Mucosa of rectum (tissue), 2 donors: ENCODE data around the gene CCDC97.

Experiments used
- H3K27ac ChIP-seq, 2 donors: one replicate each; pipeline ENCODE4 v1.7.0; 2013; ENCODE audit warnings: inconsistent platforms in 2 of 2, low read depth in 2 of 2, low read length in 2 of 2
- H3K27me3 ChIP-seq, 2 donors: one replicate each; pipeline ENCODE4 v1.7.0; 2013; ENCODE audit warnings: low read length in 2 of 2; ENCODE audit not compliant: control insufficient read depth in 2 of 2, insufficient read depth in 2 of 2
- H3K36me3 ChIP-seq, 2 donors: one replicate each; pipeline ENCODE4 v1.7.0; 2013; ENCODE audit warnings: low read length in 2 of 2; ENCODE audit not compliant: control insufficient read depth in 2 of 2, insufficient read depth in 2 of 2
- H3K4me1 ChIP-seq, 2 donors: one replicate each; pipeline ENCODE4 v1.7.0; 2013; ENCODE audit warnings: low read length in 2 of 2, mild to moderate bottlenecking in 1 of 2; ENCODE audit not compliant: control insufficient read depth in 2 of 2, insufficient read depth in 2 of 2
- H3K4me3 ChIP-seq, 2 donors: one replicate each; pipeline ENCODE4 v1.7.0; 2013; ENCODE audit warnings: low read length in 2 of 2
- H3K9ac ChIP-seq, 2 donors: one replicate each; pipeline ENCODE4 v1.7.0; 2013; ENCODE audit warnings: low read length in 2 of 2, low read depth in 1 of 2, mild to moderate bottlenecking in 1 of 2
- H3K9me3 ChIP-seq, 2 donors: one replicate each; pipeline ENCODE4 v1.7.0; 2013; ENCODE audit warnings: low read length in 2 of 2; ENCODE audit not compliant: control insufficient read depth in 2 of 2
- donor health status: healthy.
- donor health status: Normal muscosa, but diverticular disease.

Gene CCDC97

DNA sequence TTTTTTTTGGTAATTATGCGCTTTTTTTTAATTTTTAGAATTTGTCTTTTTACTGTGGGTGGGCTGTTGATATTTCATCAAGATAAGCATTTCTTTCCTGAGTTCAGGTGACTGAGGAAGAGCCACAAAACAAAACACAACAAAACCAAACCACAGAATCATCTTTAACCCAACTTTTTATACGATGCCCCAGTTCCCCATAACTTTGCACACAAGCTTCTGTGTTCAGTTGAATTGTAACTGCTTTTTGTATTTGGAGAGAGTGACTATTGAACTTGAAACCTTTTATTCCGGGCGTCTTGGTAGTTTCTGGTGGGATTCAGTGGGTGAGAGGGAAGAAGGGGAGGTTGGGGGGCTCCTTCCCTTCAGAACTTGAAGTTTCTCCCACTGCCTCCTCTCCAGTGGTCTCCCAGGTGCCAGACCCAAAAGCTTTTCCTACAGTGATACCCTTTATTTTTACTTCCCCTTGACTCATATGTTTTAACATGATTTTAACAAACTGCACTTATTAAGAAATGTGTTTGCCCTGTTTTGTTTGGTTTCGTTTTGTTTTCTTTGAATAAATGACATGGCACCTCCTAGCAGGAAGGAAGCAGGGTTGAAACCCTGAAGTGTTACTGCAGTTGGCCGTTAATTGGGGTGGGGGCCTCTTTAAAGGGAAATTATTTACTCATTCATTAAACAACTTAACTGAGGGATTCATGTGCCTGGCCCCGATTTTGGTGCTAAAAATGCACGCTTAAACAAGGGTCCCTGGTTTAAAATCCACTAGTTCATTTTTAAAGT, 2.7 kb upstream of the CCDC97 start:
- Histone ChIP-seq H3K4me1 (peaks cover 31 to 33% of the 10 kb centered on the region in 2 donors), H3K27ac (peak overlapping the region; percentile 91 to 93), H3K9me3 (no peaks in the 10 kb centered on the region), H3K36me3 (peaks cover 39 to 48% of the 10 kb centered on the region in 2 donors), H3K4me3 (no peak overlapping the region), H3K9ac (peak overlapping the region in 1 of 2 donors; percentile 73), H3K27me3 (no peaks in the 10 kb centered on the region)

GRCh38 chr19:41307954-41308449, 2.0 kb upstream of the CCDC97 start:
- Histone ChIP-seq H3K9me3 (no peaks in the 10 kb centered on the region), H3K36me3 (peaks cover 33 to 48% of the 10 kb centered on the region in 2 donors), H3K4me3 (no peak overlapping the region), H3K9ac (peak overlapping the region; percentile 73 to 85), H3K27me3 (no peaks in the 10 kb centered on the region), H3K4me1 (peaks cover 31 to 33% of the 10 kb centered on the region in 2 donors), H3K27ac (peak overlapping the region; percentile 91 to 93)

DNA sequence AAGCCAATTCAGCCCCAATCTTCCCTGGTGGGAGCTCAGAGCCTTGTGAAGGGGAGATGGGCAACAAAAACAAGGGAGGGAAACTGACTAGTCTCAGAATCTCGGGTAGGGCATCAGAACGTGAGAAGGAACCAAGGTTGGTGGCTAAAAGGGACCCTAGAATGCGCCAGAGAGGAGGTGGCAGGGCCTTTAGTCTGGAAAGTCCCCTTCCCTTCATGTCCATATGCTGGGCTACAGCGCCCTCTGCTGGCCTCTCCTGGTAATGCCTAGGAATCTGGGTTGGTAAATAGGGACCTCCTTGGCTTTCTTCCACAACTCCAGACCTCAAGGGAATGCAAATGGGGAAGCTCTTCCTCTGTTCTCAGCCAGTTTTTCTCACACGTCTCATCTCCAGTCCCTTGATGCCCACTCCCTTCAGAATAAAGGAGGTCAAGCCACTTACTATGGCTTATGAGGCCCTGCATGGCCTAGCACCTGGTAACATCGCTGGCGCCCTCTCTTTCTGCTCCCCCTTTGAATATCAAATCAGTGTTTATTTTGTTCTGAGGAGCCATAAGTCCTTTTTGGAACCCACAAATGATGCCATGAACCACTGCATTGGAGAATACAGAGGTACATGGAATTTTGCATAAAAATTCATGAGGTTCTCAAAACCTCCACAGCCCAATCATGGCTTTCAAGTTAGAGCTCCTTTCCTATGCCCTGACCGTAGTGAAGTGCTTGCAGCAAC, 1.4 kb upstream of the CCDC97 start:
- peak overlapping the region; percentile 85 to 99 for H3K9ac ChIP-seq
- H3K4me1 ChIP-seq, result peaks cover 31 to 33% of the 10 kb centered on the region in 2 donors
- H3K4me3 ChIP-seq, result peak overlapping the region; percentile 76 to 100
- H3K9me3 ChIP-seq, result no peaks in the 10 kb centered on the region
- H3K27ac ChIP-seq, result peak overlapping the region; percentile 93 to 97
- H3K36me3 ChIP-seq, result peaks cover 34 to 48% of the 10 kb centered on the region in 2 donors
- H3K27me3 ChIP-seq, result no peaks in the 10 kb centered on the region

- peak overlapping the region; percentile 85 to 99 for H3K9ac ChIP-seq
- H3K4me1 ChIP-seq, result peaks cover 31 to 33% of the 10 kb centered on the region in 2 donors
These were observed 566 bp upstream of the CCDC97 start for GRCh38 chr19:41309180-41310032.

GRCh38 chr19:41311072-41311471, 1.1 kb downstream of the CCDC97 start:
- Histone ChIP-seq H3K9ac (peak overlapping the region in 1 of 2 donors; percentile 85), H3K36me3 (peaks cover 17 to 34% of the 10 kb centered on the region in 2 donors), H3K27ac (no peak overlapping the region), H3K9me3 (no peaks in the 10 kb centered on the region), H3K27me3 (no peaks in the 10 kb centered on the region), H3K4me1 (peaks cover 31 to 33% of the 10 kb centered on the region in 2 donors), H3K4me3 (peak overlapping the region; percentile 76 to 100)

More at GRCh38 chr19:41309180-41310032, 566 bp upstream of the CCDC97 start:
- H3K27me3 ChIP-seq, result no peaks in the 10 kb centered on the region
- H3K27ac ChIP-seq, result peak overlapping the region; percentile 93 to 97
- H3K4me3 ChIP-seq, result peak overlapping the region; percentile 76 to 100
- H3K36me3 ChIP-seq, result peaks cover 27 to 42% of the 10 kb centered on the region in 2 donors
- H3K9me3 ChIP-seq, result no peaks in the 10 kb centered on the region

DNA sequence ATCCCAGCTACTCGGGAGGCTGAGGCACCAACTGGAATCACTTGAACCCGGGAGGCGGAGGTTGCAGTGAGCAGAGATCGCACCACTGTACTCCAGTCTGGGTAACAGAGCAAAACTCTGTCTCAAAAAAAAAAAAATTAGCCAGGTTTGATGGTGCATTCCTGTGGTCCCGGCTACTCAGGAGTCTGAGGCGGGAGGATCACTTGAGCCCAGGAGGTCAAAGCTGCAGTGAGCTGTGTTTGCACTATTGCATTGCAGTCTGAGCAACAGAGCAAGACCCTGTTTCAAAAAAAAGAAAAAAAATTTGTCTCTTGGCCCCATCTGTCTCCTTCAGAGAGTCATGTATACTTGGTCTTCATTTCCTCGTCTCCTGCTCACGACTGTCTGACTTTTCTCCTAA, 1.6 kb downstream of the CCDC97 start:
- peaks cover 17 to 34% of the 10 kb centered on the region in 2 donors for H3K36me3 ChIP-seq
- no peak overlapping the region for H3K4me3 ChIP-seq
- H3K27ac ChIP-seq, result no peak overlapping the region
- H3K9ac ChIP-seq, result no peak overlapping the region
- H3K27me3 ChIP-seq, result no peaks in the 10 kb centered on the region
- H3K4me1 ChIP-seq, result peaks cover 28 to 31% of the 10 kb centered on the region in 2 donors
- no peaks in the 10 kb centered on the region for H3K9me3 ChIP-seq

- H3K4me3 ChIP-seq, result no peak overlapping the region
- peaks cover 0 to 3% of the 10 kb centered on the region in 2 donors for H3K4me1 ChIP-seq
- peaks cover 48 to 65% of the 10 kb centered on the region in 2 donors for H3K36me3 ChIP-seq
- no peaks in the 10 kb centered on the region for H3K9me3 ChIP-seq
- H3K27me3 ChIP-seq, result no peaks in the 10 kb centered on the region
- no peak overlapping the region for H3K27ac ChIP-seq
- H3K9ac ChIP-seq, result no peak overlapping the region
These were observed 6.4 kb downstream of the CCDC97 start for GRCh38 chr19:41316306-41316920.

DNA sequence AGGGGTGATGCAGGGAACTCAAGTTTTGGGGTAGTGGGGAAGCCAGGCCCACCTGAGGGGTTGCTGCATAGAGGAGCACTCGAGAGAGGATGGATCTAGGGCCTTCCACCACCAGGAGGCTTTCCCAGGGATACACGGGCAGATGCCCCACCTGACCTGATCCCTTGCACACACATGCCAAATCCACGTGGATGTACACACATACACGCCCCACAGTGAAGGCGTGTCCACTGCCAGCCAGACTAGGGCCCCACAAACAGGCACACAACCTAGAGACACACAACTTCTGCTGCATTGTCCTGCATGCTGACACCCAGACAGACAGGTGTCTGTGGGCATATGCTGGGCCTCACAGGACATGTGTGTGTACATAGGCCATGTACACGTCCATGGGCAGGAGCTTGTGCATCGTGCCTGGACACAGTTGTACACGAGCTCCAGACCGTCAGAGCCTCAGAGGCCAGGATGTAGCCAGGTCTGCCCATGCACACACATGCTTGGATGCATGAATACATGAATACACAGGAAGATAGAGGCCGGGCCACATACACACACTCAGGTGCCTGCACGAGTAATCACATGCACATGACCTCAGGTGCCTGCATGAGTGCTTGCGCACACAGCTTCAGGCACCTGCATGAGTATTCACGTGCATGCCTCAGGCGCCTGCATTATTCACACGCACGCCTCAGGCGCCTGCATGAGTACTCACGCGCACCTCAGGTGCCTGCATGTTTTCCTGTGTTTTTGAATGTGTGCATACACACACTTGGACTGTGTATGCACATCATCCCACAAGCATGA, 8.9 kb downstream of the CCDC97 start:
- Histone ChIP-seq H3K27me3 (no peaks in the 10 kb centered on the region), H3K27ac (no peak overlapping the region), H3K36me3 (peaks cover 46 to 60% of the 10 kb centered on the region in 2 donors), H3K4me1 (peaks cover 10 to 13% of the 10 kb centered on the region in 2 donors), H3K9me3 (no peaks in the 10 kb centered on the region), H3K9ac (no peak overlapping the region), H3K4me3 (no peak overlapping the region)
